Osteocyte (in vitro differentiated cells): ENCODE data around the gene CDC42EP1. TPM values are rescaled to one million over a fixed set of nuclear protein-coding genes. Genes with fewer than 3 reads are reported as not detected.

ENCODE experiments used
- DNase-seq: peaks from one replicate; pipeline ENCODE4 v3.0.0; 2021; ENCODE audit warnings: mixed read lengths; ENCODE audit not compliant: unreplicated experiment; ENCODE audit errors: extremely low spot score
- H3K27ac Mint-ChIP-seq: one replicate; pipeline ENCODE4 v1.8.0; 2021; ENCODE audit warnings: mild to moderate bottlenecking, mixed read lengths; ENCODE audit not compliant: unreplicated experiment
- H3K27me3 Mint-ChIP-seq: one replicate; pipeline ENCODE4 v1.8.0; 2021; ENCODE audit warnings: mixed read lengths; ENCODE audit not compliant: unreplicated experiment
- H3K36me3 Mint-ChIP-seq: one replicate; pipeline ENCODE4 v1.8.0; 2021; ENCODE audit warnings: mixed read lengths; ENCODE audit not compliant: unreplicated experiment
- H3K4me1 Mint-ChIP-seq: one replicate; pipeline ENCODE4 v1.8.0; 2021; ENCODE audit warnings: mixed read lengths; ENCODE audit not compliant: unreplicated experiment
- H3K4me3 Mint-ChIP-seq: one replicate; pipeline ENCODE4 v1.8.0; 2021; ENCODE audit warnings: mild to moderate bottlenecking, moderate library complexity, mixed read lengths; ENCODE audit not compliant: unreplicated experiment
- H3K9me3 Mint-ChIP-seq: one replicate; pipeline ENCODE4 v1.8.0; 2021; ENCODE audit warnings: mixed read lengths; ENCODE audit not compliant: unreplicated experiment
- total RNA-seq: library from RNA; stranded (reverse); gene quantifications from 2 replicates; pipeline ENCODE4 v1.2.1, GENCODE V29; 2021
- TF ChIP-seq, protein P1 (sequence below): fragments of 200-600 bp; sonication (generic); IDR thresholded peaks from 2 replicates; pipeline ENCODE4 v1.5.0; 2021; ENCODE audit warnings: antibody characterized with exemption, mild to moderate bottlenecking, moderate library complexity

The CDC42EP1 gene
- total RNA-seq, 1 donor from 2014 or later: 282 TPM

DNA sequence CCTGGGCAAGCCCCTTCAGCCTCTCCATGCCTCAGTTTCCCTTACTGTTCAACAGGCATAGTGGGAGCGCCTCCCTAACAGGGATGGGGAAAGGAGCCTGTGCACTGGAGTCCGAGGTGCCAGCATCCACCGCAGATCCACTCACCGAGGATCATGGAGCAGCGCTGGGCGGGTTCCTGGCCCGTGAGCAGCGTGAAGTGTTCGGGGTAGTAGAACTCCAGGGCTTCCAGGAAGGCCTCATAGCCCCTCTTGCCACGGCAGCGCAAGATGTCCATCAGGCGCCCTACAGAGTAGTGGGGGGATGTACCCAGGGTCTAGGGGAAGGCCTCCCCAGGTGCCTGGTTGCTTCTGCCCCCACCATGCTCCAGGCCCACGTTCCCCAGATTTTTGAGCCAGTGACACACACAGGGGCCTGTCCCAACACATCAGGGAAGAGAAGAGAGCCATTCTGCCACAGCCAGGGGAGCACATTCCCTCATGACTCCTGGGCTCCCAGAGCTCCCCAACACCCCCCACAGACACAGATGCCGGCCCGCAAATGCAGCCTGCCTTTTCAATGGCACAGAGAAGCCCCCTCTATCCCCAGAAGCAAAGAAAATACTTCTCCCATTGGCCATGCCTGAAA is 42.3 kb upstream of the CDC42EP1 start:
- Mint-ChIP-seq H3K4me3 (peak overlapping the region; percentile 89), H3K9me3 (peaks cover 3% of the 10 kb centered on the region), H3K27me3 (no peaks in the 10 kb centered on the region), H3K4me1 (peaks cover 60% of the 10 kb centered on the region), H3K36me3 (peaks cover 16% of the 10 kb centered on the region), H3K27ac (peak overlapping the region; percentile 84)
- DNase-seq: no peak
- TF ChIP-seq, protein P1, sequence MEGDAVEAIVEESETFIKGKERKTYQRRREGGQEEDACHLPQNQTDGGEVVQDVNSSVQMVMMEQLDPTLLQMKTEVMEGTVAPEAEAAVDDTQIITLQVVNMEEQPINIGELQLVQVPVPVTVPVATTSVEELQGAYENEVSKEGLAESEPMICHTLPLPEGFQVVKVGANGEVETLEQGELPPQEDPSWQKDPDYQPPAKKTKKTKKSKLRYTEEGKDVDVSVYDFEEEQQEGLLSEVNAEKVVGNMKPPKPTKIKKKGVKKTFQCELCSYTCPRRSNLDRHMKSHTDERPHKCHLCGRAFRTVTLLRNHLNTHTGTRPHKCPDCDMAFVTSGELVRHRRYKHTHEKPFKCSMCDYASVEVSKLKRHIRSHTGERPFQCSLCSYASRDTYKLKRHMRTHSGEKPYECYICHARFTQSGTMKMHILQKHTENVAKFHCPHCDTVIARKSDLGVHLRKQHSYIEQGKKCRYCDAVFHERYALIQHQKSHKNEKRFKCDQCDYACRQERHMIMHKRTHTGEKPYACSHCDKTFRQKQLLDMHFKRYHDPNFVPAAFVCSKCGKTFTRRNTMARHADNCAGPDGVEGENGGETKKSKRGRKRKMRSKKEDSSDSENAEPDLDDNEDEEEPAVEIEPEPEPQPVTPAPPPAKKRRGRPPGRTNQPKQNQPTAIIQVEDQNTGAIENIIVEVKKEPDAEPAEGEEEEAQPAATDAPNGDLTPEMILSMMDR: no peak

DNA sequence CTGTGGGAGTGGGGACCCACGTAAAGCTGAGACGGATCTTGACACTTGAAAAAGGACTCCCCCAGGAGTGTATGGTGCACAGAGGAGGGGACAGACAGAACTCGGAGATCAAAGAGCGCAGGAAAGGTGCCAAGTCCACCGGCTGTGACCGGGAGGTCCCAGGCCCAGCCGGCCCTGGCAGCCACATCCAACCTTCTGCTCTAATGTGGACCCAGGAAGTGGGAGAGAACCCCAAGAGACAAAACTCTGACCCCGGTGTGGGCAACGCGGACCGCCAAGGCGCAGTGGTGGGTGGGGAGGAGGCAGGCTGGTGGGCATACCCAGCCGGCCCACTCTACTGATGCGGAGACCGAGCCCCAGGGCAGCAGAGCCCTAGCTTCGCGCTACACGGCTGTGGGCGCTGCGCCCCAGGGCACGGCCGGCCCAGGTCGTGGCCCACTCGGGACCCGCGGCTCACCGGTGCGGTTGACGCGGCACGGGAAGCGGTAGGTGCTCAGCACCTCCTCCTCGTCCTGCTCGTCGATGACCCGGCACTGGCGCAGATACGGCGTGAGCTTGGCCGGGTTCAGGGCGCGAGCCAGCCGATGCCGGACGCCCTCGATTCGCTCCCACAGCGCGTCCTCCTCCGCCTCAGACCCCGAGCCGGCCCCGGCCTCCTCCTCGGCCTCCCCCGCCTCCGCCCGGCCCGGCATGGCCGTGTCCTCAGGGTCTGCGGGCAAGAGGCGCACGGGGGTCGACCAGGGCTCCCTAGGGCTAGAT is 41.6 kb upstream of the CDC42EP1 start:
- peaks cover 57% of the 10 kb centered on the region for H3K4me1 Mint-ChIP-seq
- no peaks in the 10 kb centered on the region for H3K27me3 Mint-ChIP-seq
- peaks cover 3% of the 10 kb centered on the region for H3K9me3 Mint-ChIP-seq
- H3K36me3 Mint-ChIP-seq: peaks cover 16% of the 10 kb centered on the region
- peak overlapping the region; percentile 84 for H3K27ac Mint-ChIP-seq
- H3K4me3 Mint-ChIP-seq: peak overlapping the region; percentile 89
- TF ChIP-seq, protein P1: no peak
- DNase-seq: no peak

DNA sequence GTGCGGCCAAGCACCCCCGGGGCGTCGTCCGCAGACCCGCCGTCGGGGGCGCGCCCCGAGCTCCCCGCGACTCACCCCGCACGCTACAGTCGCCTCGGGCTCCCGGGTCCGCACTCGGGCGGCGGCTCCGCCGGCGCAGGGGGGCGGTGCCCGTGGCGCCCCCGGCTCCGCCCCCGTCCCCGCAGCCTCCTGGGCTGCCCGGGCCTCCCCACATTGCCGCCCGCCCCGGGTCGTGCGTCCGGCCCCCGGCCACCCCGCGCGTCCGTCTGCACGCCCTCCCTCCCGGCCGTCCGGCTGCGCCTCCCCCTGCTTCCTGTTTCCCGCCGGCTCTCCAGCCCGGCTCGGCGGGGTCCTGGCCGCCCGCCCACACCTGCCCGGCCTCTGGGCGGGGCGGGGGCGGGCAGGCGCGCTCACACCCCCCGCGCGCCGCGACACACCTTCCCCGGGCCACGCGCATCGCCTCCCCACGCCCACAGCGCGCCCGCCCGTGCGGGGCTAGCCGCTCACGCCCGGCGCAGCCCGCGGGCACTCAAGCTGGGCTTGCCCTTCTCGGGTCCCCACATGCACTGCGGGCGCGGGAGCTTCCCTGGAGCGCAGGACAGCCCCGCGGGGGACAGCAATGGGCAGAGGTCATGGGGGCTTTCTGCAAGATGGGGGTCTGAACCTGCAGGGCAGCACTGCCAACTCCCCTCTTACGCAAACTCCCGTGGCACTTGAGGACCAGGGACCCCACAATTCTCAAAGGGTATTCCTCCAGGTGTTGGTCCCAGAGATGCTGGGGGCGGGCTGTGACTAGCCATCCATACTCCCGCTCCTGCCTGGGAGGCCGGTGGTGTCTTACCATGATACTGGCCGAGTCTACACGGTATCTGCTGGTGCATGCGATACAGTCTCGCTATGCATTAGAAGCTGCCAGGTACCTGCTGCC is 40.7 kb upstream of the CDC42EP1 start, which contains the start of gene CARD10:
CARD10 (minus strand) TSS at position 148 of the 928 bp plus-strand sequence. CDS start 215 bp downstream, outside the sequence.
- peaks cover 12% of the 10 kb centered on the region for H3K36me3 Mint-ChIP-seq
- no peak for DNase-seq
- H3K27me3 Mint-ChIP-seq: no peaks in the 10 kb centered on the region
- peaks cover 3% of the 10 kb centered on the region for H3K9me3 Mint-ChIP-seq
- peaks cover 54% of the 10 kb centered on the region for H3K4me1 Mint-ChIP-seq
- TF ChIP-seq, protein P1: no peak
- H3K27ac Mint-ChIP-seq: peak within 1 kb of the TSS; percentile 84
- H3K4me3 Mint-ChIP-seq: peak within 1 kb of the TSS; percentile 89

DNA sequence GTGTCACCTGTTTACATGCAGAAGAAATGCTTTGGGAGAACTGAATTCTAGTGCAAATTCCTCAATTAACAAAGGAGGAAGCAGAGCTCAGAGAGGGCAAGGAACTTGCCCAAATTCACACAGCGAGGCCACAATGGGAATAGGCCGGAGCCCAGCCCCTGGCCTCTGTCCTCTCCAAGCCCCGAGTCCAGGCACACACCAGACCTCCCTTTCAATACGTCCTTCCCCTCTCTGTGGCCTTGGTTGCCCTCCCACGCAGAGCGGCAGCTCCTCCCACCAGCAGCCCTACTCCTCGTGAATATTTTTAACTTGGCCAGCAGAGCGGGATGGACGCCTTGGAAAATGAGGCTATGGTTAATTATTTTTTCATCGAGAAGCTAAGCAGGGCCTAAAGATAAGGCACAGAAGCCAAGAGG is 39.5 kb upstream of the CDC42EP1 start:
- TF ChIP-seq, protein P1: no peak
- Mint-ChIP-seq H3K4me1 (peaks cover 56% of the 10 kb centered on the region), H3K36me3 (peaks cover 8% of the 10 kb centered on the region), H3K27ac (no peak overlapping the region), H3K9me3 (peaks cover 3% of the 10 kb centered on the region), H3K27me3 (no peaks in the 10 kb centered on the region), H3K4me3 (peak overlapping the region; percentile 40)
- no peak for DNase-seq
